GF-D8 (cell line): Measurements from ENCODE around the gene YES1.

Source experiments
- DNase-seq: peaks from one replicate; lab custom pipeline; 2025; lab: John Stamatoyannopoulos, UW

The YES1 gene

GRCh38 chr18:811892-812375 is at the start of gene YES1:
TSS of gene YES1 (minus strand) at chr18:812242. CDS start at chr18:756827, 55,415 bp downstream.
- DNase-seq, result peak; percentile 81

- DNase-seq, result no peak
Measured at GRCh38 chr18:857986-858385, 45.9 kb upstream of the YES1 start.

- DNase-seq, result no peak
Measured at GRCh38 chr18:853471-853870, 41.4 kb upstream of the YES1 start.

DNA sequence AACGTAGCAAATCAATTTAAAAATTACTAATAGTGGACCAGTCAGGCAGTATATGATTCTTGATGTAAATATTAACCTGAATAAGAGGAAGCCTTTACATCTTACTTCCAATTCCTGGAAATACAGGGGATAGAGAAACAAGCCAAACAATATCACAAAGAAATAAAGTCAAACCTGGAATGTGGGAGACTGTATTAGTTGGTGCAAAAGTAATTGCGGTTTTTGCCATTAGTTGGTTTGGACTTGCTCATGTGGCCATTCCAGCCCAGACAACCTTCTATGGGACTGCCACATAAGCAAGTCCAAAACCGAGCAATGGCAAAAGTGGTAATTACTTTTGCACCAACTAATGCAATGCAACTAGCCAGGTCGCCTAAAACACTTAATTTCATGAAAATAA is 38.9 kb upstream of the YES1 start:
- DNase-seq, result no peak

DNA sequence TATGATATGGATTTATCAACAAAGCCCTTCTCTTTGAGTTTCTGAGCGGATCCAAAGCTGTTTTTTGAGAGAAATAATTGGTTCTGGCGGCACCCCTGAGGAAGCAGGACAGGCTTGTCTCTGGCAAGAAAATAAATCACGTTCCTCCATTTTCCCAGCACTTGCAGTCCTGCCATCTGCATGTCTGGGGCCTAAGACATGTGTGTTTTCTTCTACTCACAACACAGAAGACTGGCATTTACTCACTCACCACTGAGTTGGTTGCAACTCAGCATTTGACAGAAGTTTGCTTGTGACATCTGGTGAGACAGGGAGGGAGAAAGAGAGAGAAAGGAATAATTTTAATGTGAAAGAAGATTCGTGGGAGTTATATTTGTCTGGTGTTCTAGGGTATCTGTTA is 37.0 kb upstream of the YES1 start:
- no peak for DNase-seq

DNA sequence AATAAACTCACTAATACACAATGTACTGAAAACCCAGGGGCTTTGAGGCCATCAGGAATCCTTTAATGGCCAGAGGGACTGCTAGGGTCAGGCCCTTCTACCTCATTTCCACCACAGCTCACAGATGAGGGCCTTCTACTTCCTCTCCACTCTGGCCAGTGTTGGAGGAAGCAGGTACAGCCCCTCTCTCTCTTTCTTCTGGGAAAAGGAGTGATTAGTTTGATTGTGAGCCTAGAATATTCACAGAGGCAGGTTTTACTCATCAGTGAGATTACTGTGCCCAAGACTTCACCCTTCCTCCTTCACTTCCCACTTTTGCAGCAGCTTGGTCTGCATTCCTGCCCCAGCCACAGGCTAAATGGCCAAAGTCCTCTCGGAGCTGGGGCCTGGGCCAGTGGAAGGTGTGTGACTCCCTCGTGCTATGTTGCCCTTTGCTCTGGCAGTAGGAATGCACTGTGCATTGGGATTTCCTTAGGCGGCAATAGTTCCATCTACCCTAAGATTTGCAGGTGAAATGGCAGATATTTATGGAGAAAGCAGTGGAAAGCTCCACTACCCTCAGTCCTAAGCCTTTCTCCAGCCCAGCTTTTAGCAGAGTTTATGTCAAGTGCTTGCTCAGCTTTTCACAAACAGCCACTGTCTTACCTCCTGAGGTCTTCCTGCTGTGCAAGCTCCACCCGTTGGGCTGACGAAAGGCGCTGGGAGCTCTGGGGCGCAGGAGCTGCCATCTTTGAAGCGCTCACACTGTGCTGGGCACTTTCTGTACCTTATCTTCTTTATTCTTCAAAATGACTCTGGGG is 36.2 kb upstream of the YES1 start:
- DNase-seq, result no peak

DNA sequence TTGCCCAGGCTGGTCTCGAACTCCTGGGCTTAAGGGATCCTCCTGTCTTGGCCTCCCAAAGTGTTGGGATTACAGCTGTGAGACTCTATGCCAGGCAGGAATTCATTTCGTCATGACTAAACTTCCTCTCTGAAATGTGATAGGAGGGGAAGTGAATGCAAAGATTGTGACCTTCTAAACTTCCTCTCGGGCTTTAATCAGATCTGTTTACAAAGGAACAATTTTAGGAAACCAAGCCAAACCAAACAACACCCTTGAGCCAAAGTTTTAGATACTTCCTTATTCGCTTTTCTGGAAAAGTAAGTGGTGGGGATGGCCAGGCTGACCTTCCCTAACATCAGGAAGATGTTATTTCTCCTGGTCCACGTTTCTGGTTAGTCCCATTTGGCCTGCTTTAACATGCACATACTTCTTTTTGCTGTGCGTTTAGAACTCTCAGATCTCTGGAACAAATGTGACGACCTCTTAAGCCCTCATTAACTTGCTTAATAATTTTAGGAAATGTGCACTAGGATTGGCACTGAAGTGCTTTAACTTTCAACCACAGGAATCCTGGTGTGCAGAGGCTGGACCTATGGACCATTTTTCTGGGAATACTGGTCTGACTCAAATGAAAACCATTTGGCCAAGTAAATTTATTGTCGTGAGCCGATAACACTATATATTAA is 33.2 kb upstream of the YES1 start:
- DNase-seq, result peak; percentile 58

- no peak for DNase-seq
Measured at GRCh38 chr18:841647-842370, 29.8 kb upstream of the YES1 start.

- no peak for DNase-seq
Measured at GRCh38 chr18:840516-840915, 28.5 kb upstream of the YES1 start.

DNA sequence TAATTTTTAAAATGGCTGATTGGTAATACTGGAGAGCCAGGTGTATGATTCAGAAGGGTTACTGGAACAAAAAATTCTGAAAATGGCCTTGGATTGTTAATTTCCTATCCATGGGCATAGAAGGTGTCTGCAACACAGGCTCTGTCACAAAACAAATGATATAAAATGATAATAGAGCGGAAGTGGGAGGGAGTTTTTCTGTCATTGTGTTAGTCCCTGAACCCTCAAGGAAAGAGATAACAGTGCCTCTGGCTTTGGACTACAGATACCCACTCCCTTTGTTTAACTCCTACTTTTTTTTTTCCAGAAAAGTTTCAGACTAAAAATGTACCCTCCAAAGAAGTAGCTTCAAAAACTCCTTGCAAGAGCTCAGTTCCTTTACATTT is 28.0 kb upstream of the YES1 start:
- no peak for DNase-seq

DNA sequence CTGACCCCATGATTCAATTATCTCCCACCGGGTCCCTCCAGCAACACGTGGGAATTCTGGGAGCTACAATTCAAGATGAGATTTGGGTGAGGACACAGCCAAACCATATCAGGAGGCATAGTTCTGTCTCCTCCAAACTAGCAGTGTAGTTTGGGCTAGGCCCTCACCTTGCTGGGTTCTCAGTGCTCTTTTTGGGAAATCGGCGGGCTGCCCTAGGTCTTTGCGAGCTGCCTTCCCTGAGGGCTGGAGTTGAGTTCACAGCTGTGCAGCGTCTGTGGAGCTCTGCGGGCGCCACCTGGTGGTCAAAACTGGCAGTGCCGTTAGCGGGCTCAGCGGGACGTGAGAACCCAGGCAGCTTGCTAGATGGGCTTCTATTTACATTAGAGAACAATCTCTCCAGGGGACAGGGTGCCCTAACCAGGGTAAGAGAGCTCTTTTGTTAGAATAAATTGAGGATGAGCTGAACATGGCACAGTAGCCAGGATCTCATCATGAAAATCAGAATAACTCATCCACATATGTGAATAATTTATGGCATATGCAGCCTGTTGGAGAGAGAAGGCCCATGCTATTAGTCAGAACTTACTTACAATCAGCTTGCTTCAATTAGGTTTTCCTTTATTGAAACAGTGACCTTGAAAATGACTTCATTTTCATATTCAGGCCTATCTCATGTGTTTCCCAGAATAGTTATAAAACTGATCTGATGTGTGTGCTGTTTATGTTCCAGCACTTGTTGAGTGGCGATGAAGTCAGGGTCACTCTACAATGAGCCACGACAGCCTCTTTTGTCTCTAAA is 27.4 kb upstream of the YES1 start:
- DNase-seq, result peak; percentile 50

GRCh38 chr18:837922-838321 is 25.9 kb upstream of the YES1 start:
- no peak for DNase-seq

- DNase-seq, result no peak
Measured at GRCh38 chr18:834082-834720, 22.2 kb upstream of the YES1 start.

- DNase-seq, result no peak
Measured at GRCh38 chr18:833197-833596, 21.2 kb upstream of the YES1 start.

- DNase-seq, result no peak
Measured at GRCh38 chr18:832085-832681, 20.1 kb upstream of the YES1 start.

DNA sequence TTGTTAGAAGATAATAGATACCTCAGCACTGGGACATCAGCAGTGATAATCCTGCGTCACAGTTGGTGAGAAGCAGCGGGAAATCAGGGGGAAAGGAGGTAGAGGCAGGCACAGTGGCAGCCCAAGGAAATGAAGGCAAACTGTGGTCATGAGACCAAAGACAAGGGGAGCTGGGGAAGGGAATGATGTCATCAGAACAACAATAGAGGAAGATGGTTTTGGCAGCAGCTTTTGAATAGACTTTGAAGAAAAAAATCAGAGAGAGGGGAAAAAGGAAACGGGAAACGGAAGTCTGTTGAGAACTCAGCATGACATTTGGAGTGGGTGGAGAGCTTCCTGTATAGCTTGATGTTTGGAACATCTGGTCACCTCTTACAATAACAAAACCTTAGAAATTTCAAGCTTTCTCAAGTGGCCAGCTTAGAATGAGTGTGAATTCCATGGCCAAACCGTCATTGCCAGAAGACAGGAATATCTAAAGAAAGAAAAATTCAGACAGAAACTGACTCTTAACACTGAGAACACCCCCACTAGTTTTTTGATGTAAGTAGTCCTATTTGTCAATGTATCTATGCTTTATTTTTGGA is 18.4 kb upstream of the YES1 start:
- DNase-seq, result peak; percentile 99

GRCh38 chr18:829432-829831 is 17.4 kb upstream of the YES1 start:
- no peak for DNase-seq

GRCh38 chr18:827093-827677 is 15.1 kb upstream of the YES1 start:
- no peak for DNase-seq

- DNase-seq, result no peak
Measured at GRCh38 chr18:825891-826585, 14.0 kb upstream of the YES1 start.

- DNase-seq, result no peak
Measured at GRCh38 chr18:824179-824578, 12.1 kb upstream of the YES1 start.
